HG03565 (cell line): Measurements from ENCODE around the gene SMARCA2.

Experiments used
- ATAC-seq: cut with Tn5 transposase; IDR thresholded peaks from one replicate; pipeline ENCODE4 v1.9.1; 2021; ENCODE audit warnings: mild to moderate bottlenecking, moderate library complexity; ENCODE audit not compliant: unreplicated experiment

The SMARCA2 gene

GRCh38 chr9:2164268-2164667 lies 149.1 kb downstream of the SMARCA2 start:
- no peak for ATAC-seq

GRCh38 chr9:2166203-2166602 lies 151.1 kb downstream of the SMARCA2 start:
- ATAC-seq = no peak

- ATAC-seq = no peak
Measured at GRCh38 chr9:2169035-2169434, 153.9 kb downstream of the SMARCA2 start.

GRCh38 chr9:2170722-2171121 lies 155.6 kb downstream of the SMARCA2 start:
- no peak for ATAC-seq

- ATAC-seq = no peak
Measured at GRCh38 chr9:2173170-2173569, 158.0 kb downstream of the SMARCA2 start.

GRCh38 chr9:2173861-2174260 lies 158.7 kb downstream of the SMARCA2 start:
- no peak for ATAC-seq

GRCh38 chr9:2174306-2174705 lies 159.2 kb downstream of the SMARCA2 start:
- no peak for ATAC-seq

GRCh38 chr9:2174911-2175310 lies 159.8 kb downstream of the SMARCA2 start:
- ATAC-seq = no peak

- no peak for ATAC-seq
Measured at GRCh38 chr9:2177121-2177520, 162.0 kb downstream of the SMARCA2 start.

GRCh38 chr9:2178034-2178734 lies 163.0 kb downstream of the SMARCA2 start:
- no peak for ATAC-seq

- no peak for ATAC-seq
Measured at GRCh38 chr9:2179567-2179966, 164.4 kb downstream of the SMARCA2 start.

- ATAC-seq = no peak
Measured at GRCh38 chr9:2180154-2180553, 165.0 kb downstream of the SMARCA2 start.

- no peak for ATAC-seq
Measured at GRCh38 chr9:2180704-2181103, 165.6 kb downstream of the SMARCA2 start.

- no peak for ATAC-seq
Measured at GRCh38 chr9:2181792-2182191, 166.6 kb downstream of the SMARCA2 start.

GRCh38 chr9:2190939-2191608 lies 175.9 kb downstream of the SMARCA2 start:
- no peak for ATAC-seq

- no peak for ATAC-seq
Measured at GRCh38 chr9:2191609-2191972, 176.4 kb downstream of the SMARCA2 start.

- no peak for ATAC-seq
Measured at GRCh38 chr9:2192356-2192979, 177.3 kb downstream of the SMARCA2 start.

GRCh38 chr9:2193552-2193951 lies 178.4 kb downstream of the SMARCA2 start:
- ATAC-seq = no peak

- ATAC-seq = no peak
Measured at GRCh38 chr9:2195211-2195610, 180.1 kb downstream of the SMARCA2 start.

GRCh38 chr9:2196757-2197156 lies 181.6 kb downstream of the SMARCA2 start:
- ATAC-seq = no peak

GRCh38 chr9:2198956-2199635 lies 183.9 kb downstream of the SMARCA2 start:
- ATAC-seq = no peak
